GM18858 (cell line): ENCODE measurements around the gene DDHD1.
A peak's percentile ranks its signal among the peaks of the same experiment; 100 is the strongest.
"Not testable (repeated sequence)": the region's sequence is repeated elsewhere in the genome, so short reads cannot be mapped to it uniquely, and the experiment has no call there.

ENCODE experiments used
- ATAC-seq: cut with Tn5 transposase; IDR thresholded peaks from one replicate; pipeline ENCODE4 v1.9.1; 2021; ENCODE audit not compliant: unreplicated experiment

The DDHD1 gene

GRCh38 chr14:53152887-53153701 is at the start of gene DDHD1:
TSS of gene DDHD1 (minus strand) at chr14:53153323. CDS start at chr14:53153098, 225 bp downstream.
- peak; percentile 48 for ATAC-seq

- ATAC-seq = no peak
These were observed 42.8 kb upstream of the DDHD1 start for GRCh38 chr14:53195949-53196348.

DNA sequence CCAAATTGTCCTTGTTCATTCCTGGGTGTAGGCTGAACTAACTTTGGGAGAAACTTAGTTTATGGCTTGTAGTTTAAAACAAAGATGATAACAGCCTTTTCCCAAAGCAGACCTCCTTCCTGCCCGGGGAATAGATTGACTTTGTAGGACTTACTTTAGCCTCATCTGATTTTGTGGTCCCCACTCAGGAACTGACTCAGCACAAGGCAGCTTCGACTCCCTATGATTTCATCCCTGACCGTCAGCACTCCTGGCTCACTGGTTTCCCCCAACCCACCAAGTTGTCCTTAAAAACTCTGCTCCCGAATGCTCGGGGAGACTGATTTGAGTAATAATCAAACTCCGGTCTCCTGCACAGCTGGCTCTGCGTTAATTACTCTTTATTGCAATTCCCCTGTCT is 40.1 kb upstream of the DDHD1 start:
- ATAC-seq = no peak

DNA sequence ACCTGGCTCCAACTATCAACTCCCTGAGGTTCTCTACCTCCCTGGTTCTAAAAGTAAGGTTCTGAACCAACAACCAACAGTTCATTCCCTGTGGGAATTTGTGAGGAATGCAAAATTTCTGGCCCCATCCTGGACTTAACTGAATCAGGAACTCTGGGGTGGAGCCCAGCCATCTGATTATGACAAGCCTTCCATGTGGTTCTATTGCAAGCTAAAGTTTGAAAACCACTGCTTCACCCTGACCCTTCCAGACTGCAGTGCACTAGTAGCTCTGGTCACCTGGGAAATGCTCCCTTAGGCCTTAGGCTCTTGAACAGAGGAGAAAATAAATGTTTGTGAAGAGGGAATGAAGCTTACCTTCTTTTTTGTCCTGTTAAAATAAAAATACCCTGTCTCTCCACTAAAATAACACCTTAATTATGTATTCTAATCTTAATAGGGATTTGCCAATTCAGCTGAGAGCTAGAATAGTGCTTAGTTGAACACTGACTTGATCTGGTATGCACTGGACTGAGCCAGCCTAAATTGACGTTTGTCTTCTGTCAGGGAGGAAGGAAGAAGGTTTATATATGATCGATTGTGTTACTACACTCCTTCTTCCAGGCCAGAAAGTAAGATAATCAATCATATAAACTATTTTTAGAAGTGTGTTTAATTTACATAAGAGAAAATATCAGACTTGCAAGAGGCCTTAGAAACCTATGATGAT is 39.1 kb upstream of the DDHD1 start:
- ATAC-seq = no peak

DNA sequence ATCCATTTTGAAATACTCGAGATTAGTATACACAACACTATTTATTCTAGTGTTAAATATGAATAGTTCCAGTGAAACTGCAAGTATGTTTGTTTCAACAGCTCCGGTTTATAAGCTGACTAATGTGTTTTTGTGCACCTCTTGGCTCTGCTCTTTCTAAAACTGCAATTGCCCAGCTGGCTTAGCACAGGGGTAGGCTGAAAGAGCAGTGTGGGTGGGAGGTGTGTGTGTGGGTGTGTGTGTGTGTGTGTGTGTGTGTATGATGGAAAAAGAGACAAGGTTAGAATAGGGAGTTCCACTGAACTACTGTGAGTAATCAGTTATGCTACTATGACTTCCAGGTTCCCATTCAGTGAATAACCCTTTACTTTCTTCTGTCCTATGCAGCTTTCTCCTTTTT is 37.8 kb upstream of the DDHD1 start:
- no peak for ATAC-seq

GRCh38 chr14:53187921-53188463 is 34.9 kb upstream of the DDHD1 start:
- ATAC-seq = no peak

GRCh38 chr14:53186532-53186931 is 33.4 kb upstream of the DDHD1 start:
- ATAC-seq = no peak

DNA sequence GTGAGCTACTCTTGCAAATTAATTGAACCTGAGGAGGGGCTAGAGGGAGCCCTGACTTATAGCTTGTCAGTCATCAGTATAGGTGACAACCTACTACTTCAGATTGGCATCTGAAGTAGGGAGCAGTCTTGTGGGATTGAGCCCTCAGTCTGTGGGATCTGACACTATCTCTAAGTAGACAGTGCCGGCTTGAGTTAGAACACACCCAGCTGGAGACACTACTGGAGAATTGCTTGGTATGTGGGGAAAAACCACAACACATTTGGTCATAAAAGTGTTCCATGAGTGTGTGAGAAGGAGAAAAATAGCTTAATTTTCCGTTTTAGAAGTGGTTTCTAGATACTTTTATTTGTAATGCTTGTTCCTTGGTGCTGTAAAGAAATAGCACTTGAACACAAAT is 30.5 kb upstream of the DDHD1 start:
- no peak for ATAC-seq

DNA sequence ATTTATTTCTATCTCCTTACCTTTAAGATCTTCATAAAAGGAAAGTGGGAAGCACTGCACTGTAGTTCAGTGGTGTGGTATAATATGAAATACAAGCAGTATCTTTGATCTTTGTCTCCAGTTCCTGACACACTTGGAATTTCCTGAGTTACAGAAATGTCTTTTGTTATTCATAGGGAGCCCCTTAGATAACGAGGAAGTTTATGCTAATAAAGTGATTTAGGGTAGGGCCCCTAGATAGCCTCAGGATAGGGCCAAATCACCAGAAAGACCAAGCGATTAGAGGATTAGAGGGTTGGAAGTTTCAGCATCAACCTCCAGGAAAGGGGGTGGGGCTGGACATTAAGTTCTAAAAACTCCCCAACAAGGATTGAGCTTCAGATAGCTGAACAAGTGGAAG is 29.9 kb upstream of the DDHD1 start:
- ATAC-seq = no peak

- ATAC-seq = not testable (repeated sequence)
These were observed 28.4 kb upstream of the DDHD1 start for GRCh38 chr14:53181463-53182081.

DNA sequence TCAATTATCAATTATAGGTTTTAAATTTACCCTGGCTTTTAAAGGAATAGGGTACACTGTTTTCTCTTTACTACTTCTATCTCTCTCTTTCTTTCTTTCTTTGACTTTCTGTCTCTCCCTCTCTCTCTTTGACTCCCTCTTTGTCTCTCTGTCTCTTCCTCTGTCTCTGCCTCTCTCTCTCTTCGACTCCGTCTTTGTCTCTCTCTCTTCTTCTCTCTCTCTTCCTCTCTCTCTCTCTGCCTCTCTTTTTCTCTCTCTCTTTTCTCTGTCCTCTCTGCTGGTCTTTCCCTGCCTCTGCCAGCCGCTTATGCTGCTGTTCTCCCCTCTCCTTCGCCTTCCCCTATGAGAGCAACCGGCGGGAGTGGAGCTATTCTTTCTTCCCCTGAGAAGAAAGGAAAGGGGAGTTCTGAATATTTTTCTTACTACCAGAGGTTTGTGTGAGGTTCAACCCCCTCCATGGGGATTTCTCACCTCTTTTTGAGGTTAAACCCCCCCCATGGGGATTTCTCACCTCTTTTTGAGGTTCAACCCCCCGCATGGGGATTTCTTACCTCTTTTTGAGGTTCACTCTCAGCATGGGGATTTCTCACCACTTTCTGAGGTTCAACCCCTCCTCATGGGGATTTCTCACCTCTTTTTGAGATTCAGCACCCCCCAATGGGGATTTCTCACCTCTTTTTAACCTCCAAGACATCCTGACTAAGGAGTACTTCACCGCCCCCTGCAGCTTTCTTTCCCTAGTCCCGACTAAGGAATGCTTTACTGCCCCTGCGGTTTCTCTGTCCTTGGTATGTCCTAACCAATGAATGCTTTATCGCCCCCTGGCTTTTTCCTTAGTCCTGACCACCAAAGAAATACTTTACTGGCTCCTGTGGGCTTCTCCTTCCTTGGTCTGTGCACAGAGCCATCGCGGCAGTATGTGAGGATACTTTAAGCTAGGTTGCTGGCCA is 27.4 kb upstream of the DDHD1 start:
- ATAC-seq = no peak

GRCh38 chr14:53179486-53180005 is 26.4 kb upstream of the DDHD1 start:
- not testable (repeated sequence) for ATAC-seq

DNA sequence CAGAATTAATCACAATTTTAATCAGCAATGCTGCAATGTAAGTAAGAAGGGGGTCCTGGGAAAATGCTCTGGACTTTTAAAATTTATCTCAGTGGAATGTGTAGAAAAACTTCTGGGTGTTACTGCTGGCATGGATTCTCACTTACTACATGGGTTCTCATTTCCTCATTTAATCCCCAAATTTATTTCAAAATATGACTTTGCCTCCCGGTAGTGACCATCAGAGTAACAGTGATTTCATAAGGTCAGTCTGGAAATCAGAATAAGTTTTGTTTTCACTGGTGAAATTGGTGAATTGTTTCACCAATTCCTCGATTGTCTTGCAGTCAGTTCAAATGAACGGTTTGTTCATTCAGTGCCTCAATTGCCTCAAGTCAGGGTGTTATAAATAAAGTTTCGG is 22.3 kb upstream of the DDHD1 start:
- no peak for ATAC-seq

- no peak for ATAC-seq
These were observed 21.8 kb upstream of the DDHD1 start for GRCh38 chr14:53174918-53175317.

DNA sequence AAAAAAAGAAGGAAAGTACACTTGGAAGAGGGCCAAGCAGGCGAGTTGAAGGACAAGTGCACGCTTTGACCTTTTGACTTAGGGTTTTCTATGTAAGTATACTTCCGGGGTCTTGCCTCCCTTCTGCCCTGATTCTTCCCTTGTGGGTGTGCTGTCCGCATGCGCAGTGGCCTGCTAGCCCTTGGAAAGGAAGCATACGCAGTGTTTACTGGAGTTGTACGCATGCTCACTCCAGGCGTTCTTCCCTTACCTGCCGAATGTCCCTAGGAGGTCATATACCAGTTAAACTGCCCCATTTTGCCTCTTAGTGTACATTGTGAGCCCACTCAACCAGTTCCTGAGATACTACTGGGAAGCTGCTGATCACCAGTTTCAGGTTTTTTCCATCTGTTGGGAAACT is 15.7 kb upstream of the DDHD1 start:
- ATAC-seq = no peak

GRCh38 chr14:53167602-53168328 is 14.6 kb upstream of the DDHD1 start:
- no peak for ATAC-seq

DNA sequence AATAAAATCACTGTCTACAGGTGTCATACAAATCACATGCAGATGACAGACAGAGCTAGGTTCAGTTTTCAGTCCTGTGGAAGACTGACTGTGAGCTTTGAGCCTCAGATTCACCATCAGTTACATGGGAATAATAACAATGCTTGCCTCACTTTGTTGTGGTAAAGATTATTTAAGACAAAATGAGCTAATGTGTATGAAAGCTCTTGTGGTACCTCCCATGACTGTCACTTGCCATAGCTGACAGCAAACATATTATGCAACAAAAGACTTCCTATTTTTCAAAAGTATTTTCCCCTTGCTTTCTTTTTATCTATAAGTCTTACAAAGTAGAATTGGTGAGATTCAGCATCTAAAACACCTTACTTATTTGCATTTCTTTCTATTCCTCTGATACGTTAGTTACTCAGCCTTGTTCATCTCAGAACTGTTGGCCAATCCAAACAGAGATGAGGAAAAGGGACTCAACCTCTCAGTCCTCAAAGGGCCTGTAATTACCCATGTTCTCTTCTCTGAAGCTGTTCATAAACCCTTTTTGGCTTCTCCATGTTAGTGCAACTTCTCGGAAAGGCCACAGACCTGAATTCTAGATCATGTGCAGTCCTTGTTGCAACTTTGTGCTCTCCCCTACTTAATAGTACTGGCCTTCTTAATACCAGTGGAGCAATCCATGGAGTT is 8.8 kb upstream of the DDHD1 start:
- no peak for ATAC-seq

DNA sequence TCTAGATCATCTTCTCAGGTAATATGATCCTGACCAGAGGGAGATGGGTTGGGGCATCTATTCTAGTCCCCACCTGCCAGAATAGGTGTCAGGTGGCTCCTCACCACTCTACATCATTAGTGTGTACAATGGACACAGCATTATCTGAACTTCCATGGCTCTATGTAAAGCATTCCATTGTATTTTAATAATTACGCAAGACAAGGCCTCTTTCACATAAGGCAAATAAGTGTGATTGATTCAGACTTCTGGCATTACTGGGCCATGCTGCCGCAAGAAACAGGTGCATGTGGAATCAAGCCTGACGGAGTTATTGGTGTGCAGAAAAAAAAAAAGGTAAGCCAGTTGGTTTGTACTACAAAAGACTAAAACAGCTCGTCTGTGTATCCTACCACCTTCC is 3.1 kb upstream of the DDHD1 start:
- no peak for ATAC-seq

- ATAC-seq = no peak
These were observed 584 bp upstream of the DDHD1 start for GRCh38 chr14:53153702-53154112.
